LoVo (cell line): ENCODE data around the gene RTRAF.
A peak's percentile ranks its signal among the peaks of the same experiment; 100 is the strongest.

Source experiments
- DNase-seq: peaks from one replicate; pipeline ENCODE4 v3.0.0-alpha.2; 2016; ENCODE audit warnings: low spot score

RTRAF gene

GRCh38 chr14:52021957-52022600 is 32.7 kb downstream of the RTRAF start:
- no peak for DNase-seq

GRCh38 chr14:52023518-52023917 is 34.2 kb downstream of the RTRAF start:
- DNase-seq = no peak

GRCh38 chr14:52025310-52025709 is 36.0 kb downstream of the RTRAF start:
- no peak for DNase-seq

- DNase-seq = no peak
Measured at GRCh38 chr14:52026017-52026660, 36.8 kb downstream of the RTRAF start.

- DNase-seq = no peak
Measured at GRCh38 chr14:52026901-52027300, 37.6 kb downstream of the RTRAF start.

GRCh38 chr14:52029881-52030280 is 40.5 kb downstream of the RTRAF start:
- DNase-seq = no peak

- no peak for DNase-seq
Measured at GRCh38 chr14:52031781-52032180, 42.4 kb downstream of the RTRAF start.

DNA sequence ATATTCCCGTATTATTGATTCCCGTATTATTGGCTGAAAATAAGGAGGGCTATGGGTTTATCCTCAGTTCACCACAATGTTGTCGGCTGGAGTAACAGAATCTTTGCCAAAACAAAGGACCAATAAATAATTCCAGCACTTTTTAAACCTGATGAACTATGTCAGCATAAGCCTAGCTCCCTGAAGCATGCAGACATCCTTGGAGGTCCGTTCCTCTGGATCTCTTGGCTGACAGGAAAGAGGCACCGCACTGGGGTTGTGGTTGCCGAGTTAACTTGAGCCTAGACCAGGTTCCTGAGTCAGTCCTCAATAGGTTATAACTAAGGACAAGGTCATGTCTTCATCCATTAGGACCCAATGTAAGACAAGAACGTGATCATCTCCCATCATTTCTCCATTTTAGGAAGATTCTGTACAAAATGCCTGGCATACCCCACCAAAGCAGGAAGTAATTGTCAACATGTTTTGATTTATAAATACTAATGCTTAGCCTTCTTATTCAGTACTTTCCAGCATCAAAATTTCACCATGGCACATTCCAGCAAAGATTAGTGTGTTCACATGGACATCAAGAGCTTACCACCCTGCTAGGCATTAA is 43.0 kb downstream of the RTRAF start:
- DNase-seq = no peak

DNA sequence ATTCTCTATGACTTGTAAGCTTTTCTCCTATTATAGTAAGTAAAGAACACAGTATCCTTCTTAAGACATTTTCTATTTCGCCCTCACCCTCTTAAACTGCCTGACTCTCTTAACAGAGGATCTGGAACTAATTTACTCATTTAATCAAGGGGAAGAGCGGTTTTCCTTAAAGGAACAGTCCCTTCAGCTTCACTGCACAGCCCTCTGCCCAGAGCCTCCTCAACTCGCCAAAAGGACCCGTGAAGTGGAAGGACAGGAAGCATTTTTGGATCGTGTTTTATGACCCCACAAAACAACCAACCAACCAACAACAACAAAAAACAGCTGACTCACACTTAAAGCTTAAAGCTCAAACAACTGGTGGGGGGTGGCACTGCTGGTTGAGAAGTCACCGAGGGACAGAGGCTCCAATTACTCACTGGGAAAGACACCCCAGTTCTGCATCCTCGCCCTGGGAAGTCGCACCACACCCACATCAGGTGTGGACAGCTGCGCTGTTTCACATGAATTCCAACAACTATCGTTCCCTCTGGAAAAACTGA is 43.8 kb downstream of the RTRAF start:
- peak; percentile 4 for DNase-seq

GRCh38 chr14:52039124-52039815 is 49.9 kb downstream of the RTRAF start:
- DNase-seq = no peak

GRCh38 chr14:52040598-52040997 is 51.3 kb downstream of the RTRAF start:
- no peak for DNase-seq

GRCh38 chr14:52042371-52043289 is 53.3 kb downstream of the RTRAF start:
- DNase-seq = no peak

GRCh38 chr14:52043690-52044089 is 54.3 kb downstream of the RTRAF start:
- DNase-seq = peak; percentile 35

DNA sequence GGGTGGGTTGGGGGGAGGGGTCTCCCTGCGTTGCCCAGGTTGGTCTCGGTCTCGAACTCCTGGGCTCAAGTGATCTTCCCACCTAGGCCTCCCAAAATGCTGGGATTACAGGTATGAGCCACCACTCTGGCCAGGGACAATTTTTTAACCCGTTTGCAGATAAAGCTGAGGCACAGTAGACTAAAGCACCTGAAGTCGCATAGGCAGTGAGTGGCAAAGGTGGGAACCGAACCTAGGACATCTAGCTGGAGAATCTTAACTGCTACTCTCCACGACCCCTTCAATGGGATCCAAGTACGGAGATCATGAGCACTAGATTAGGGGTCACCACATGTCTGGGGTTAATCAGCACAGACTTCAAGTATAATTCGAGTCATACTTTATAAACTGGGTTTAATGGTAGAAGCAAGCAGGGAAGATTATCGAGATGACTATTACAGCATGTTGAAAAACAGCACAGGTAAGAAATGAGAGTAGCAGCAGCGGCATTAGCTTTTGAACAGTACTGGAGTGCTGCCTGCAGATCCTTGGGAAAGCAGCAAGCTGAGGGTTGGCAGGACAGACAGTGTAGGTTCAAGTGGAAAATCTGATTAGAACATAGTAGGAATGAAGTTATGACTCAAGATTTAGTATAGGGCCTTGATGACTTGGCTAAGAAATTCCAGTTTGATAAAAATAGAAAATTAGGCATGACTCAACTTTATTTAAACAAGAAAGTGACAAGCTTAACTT is 55.6 kb downstream of the RTRAF start:
- peak; percentile 11 for DNase-seq

GRCh38 chr14:52046376-52046917 is 57.1 kb downstream of the RTRAF start:
- DNase-seq = no peak

DNA sequence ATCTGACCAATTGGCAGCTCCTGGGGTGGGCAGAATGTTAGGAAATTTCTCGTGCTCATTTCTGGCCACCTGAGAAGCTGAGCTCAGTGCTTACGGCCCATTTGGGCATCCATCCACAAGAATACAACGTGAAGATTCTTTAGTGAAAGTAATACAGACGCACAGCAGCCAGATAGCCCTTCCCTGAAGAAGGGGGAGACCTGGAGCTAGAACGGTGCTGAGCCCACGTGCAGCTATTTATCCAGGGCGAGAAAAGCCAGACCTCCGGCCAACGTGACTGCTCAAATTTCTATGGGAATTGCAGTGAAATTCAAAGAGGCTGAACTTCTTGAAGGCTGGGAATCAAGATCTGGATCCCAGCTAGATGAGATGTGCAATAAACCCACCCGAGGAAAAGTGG is 58.8 kb downstream of the RTRAF start:
- DNase-seq = no peak

DNA sequence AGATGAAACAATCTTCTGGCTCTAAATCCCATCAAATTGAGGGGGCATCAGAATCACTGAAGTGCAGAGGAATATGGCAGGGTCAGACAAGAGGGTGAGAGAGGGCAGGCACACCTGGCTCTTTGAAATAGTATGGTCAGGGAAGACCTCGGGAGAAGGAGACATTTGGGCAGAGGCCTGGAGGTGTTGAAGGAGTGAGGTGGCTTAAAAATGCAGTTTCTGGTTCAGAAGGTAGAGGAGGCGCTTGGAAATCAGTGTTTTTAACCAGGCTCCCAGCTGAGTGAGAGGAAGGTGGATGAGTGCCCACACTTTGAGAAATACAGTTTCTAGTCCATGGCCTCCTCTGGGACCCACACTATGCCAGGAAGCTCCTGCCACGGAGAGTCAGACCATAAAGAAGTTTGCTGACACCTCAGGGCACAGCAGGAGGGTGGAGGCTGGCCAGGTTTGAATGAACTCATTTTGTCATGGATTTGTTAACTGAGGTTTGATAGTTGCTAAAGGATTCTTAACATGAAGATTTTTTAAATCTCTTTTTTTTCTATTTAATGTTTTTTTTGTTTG is 59.4 kb downstream of the RTRAF start:
- peak; percentile 23 for DNase-seq

DNA sequence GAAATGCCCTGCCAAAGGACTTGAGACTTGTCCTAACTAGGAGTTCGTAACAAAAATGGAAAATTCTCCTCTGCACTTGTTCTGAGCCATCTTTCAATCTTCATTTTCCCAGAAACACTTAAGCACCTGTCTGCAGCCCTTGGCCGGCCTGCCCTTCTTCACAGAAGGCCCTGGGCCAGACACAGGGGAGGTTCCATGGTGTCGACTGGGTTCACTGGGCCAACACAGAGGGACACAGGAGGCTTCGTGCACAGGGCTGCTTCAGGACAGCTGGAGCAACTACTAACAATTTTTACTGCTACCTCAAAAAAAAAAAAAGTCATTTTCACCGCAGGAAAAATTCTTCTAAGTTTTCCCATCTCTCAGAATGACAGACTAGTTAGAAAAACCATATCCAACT is 59.9 kb downstream of the RTRAF start:
- no peak for DNase-seq

DNA sequence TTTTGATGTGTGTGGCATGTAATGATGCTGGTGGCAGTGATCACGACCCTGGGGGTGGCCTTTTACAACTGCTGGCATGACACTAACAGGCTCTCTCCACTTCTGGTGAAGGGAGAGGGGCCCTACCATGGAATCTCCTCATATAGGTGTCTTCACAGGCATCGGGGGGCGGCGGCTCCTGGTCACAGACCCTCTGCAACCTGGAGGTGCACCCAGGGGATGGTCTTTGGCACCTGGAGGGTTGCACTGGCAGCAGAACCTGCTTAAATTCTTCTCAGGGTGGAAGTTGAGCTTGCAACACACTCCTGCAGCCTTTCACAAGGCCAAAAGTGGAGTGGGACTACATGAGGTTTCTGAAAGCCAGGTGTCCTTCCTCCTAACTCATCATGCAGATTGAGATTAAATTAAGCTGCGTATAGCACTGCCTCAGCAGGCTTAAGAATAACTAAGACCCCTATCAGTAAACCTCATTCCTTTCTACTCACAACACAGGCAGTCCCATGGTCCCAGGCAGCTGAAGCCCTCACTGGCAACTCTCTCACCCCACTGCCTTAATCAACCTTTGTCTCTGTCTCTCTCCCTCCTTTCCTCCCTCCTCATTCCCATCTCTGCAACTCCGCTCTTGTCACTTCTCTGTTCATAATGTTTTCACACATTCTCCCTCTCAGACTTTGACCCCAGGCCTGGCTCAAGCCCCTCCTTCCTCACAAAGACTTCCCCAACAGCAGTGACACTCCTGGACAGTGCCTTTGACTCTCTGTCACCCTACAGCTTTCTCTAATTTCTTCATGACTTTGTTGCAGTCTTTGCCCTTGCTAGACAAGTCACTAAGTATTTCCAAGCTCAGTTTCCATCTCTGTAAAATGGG is 60.6 kb downstream of the RTRAF start:
- peak; percentile 9 for DNase-seq
